HG03439 (cell line): ENCODE results near the gene KCNQ2.

ENCODE experiments used
- ATAC-seq: cut with Tn5 transposase; IDR thresholded peaks from one replicate; pipeline ENCODE4 v1.9.1; 2021; ENCODE audit warnings: mild to moderate bottlenecking, moderate library complexity; ENCODE audit not compliant: unreplicated experiment

The KCNQ2 gene

GRCh38 chr20:63439866-63440265, 32.6 kb downstream of the KCNQ2 start:
- no peak for ATAC-seq

- no peak for ATAC-seq
Measured at GRCh38 chr20:63438121-63438520, 34.3 kb downstream of the KCNQ2 start.

- ATAC-seq: no peak
Measured at GRCh38 chr20:63435552-63435951, 36.9 kb downstream of the KCNQ2 start.

- no peak for ATAC-seq
Measured at GRCh38 chr20:63434599-63435378, 37.7 kb downstream of the KCNQ2 start.

GRCh38 chr20:63433756-63434531, 38.5 kb downstream of the KCNQ2 start:
- ATAC-seq: no peak

GRCh38 chr20:63433351-63433750, 39.1 kb downstream of the KCNQ2 start:
- no peak for ATAC-seq

- no peak for ATAC-seq
Measured at GRCh38 chr20:63432577-63433325, 39.7 kb downstream of the KCNQ2 start.

GRCh38 chr20:63431944-63432343, 40.5 kb downstream of the KCNQ2 start:
- no peak for ATAC-seq

GRCh38 chr20:63430891-63431290, 41.6 kb downstream of the KCNQ2 start:
- ATAC-seq: no peak

- no peak for ATAC-seq
Measured at GRCh38 chr20:63429992-63430391, 42.5 kb downstream of the KCNQ2 start.

GRCh38 chr20:63428906-63429575, 43.4 kb downstream of the KCNQ2 start:
- ATAC-seq: no peak

GRCh38 chr20:63427724-63428330, 44.6 kb downstream of the KCNQ2 start:
- ATAC-seq: no peak

- ATAC-seq: no peak
Measured at GRCh38 chr20:63427206-63427605, 45.2 kb downstream of the KCNQ2 start.

GRCh38 chr20:63425846-63426485, 46.5 kb downstream of the KCNQ2 start:
- no peak for ATAC-seq

- no peak for ATAC-seq
Measured at GRCh38 chr20:63424613-63425012, 47.8 kb downstream of the KCNQ2 start.

- ATAC-seq: no peak
Measured at GRCh38 chr20:63423751-63424150, 48.7 kb downstream of the KCNQ2 start.

- ATAC-seq: no peak
Measured at GRCh38 chr20:63422653-63423052, 49.8 kb downstream of the KCNQ2 start.

- no peak for ATAC-seq
Measured at GRCh38 chr20:63421913-63422312, 50.5 kb downstream of the KCNQ2 start.

- no peak for ATAC-seq
Measured at GRCh38 chr20:63421094-63421692, 51.3 kb downstream of the KCNQ2 start.
